Mesothelial cell of epicardium (in vitro differentiated cells): Measurements from ENCODE around the gene CEACAM1. TPM values are rescaled to one million over a fixed set of nuclear protein-coding genes. Genes with fewer than 3 reads are reported as not detected.

Experiments
- DNase-seq, 2 experiments: peaks; one replicate each; pipeline ENCODE4 v3.0.0; 2021; ENCODE audit warnings: low spot score in 2 of 2; ENCODE audit not compliant: unreplicated experiment in 2 of 2
- H3K27ac Mint-ChIP-seq: 2 replicates; pipeline ENCODE4 v1.8.0; 2021; ENCODE audit warnings: mixed read lengths
- H3K27me3 Mint-ChIP-seq: 2 replicates; pipeline ENCODE4 v1.8.0; 2021; ENCODE audit warnings: low read depth, mixed read lengths
- H3K36me3 Mint-ChIP-seq: 2 replicates; pipeline ENCODE4 v1.8.0; 2021; ENCODE audit warnings: mixed read lengths
- H3K4me1 Mint-ChIP-seq: 2 replicates; pipeline ENCODE4 v1.8.0; 2021; ENCODE audit warnings: mixed read lengths
- H3K4me3 Mint-ChIP-seq: 2 replicates; pipeline ENCODE4 v1.8.0; 2021; ENCODE audit warnings: mild to moderate bottlenecking, moderate library complexity, mixed read lengths
- H3K9me3 Mint-ChIP-seq: 2 replicates; pipeline ENCODE4 v1.8.0; 2021; ENCODE audit warnings: mixed read lengths
- CTCF ChIP-seq: fragments of 200-600 bp; sonication (generic); IDR thresholded peaks from one replicate; pipeline ENCODE4 v1.5.0; 2021; ENCODE audit warnings: antibody characterized with exemption; ENCODE audit not compliant: unreplicated experiment
- total RNA-seq: library from RNA; stranded (reverse); gene quantifications from 3 replicates; pipeline ENCODE4 v1.2.1, GENCODE V29; 2021

CEACAM1 gene
- total RNA-seq, 1 donor from 2014 or later: 1.3 TPM

- no peak for TF ChIP-seq CTCF
- Mint-ChIP-seq H3K36me3 (no peaks in the 10 kb centered on the region), H3K27me3 (peaks cover 6% of the 10 kb centered on the region), H3K9me3 (no peaks in the 10 kb centered on the region), H3K4me1 (peaks cover 5% of the 10 kb centered on the region), H3K27ac (no peak overlapping the region), H3K4me3 (no peak overlapping the region)
- DNase-seq: no peak
Measured at GRCh38 chr19:42479736-42480135, 48.5 kb downstream of the CEACAM1 start.

GRCh38 chr19:42478765-42479311, 49.4 kb downstream of the CEACAM1 start:
- DNase-seq: no peak
- Mint-ChIP-seq H3K36me3 (no peaks in the 10 kb centered on the region), H3K4me3 (no peak overlapping the region), H3K27me3 (peaks cover 8% of the 10 kb centered on the region), H3K9me3 (no peaks in the 10 kb centered on the region), H3K27ac (no peak overlapping the region), H3K4me1 (peaks cover 5% of the 10 kb centered on the region)
- TF ChIP-seq CTCF: no peak

GRCh38 chr19:42477933-42478332, 50.3 kb downstream of the CEACAM1 start:
- no peak for DNase-seq
- no peak for TF ChIP-seq CTCF
- H3K36me3 Mint-ChIP-seq: no peaks in the 10 kb centered on the region
- no peak overlapping the region for H3K27ac Mint-ChIP-seq
- no peaks in the 10 kb centered on the region for H3K9me3 Mint-ChIP-seq
- H3K27me3 Mint-ChIP-seq: peaks cover 14% of the 10 kb centered on the region
- H3K4me3 Mint-ChIP-seq: no peak overlapping the region
- peaks cover 7% of the 10 kb centered on the region for H3K4me1 Mint-ChIP-seq

GRCh38 chr19:42477117-42477516, 51.2 kb downstream of the CEACAM1 start:
- no peak for DNase-seq
- peaks cover 19% of the 10 kb centered on the region for H3K27me3 Mint-ChIP-seq
- TF ChIP-seq CTCF: no peak
- peaks cover 7% of the 10 kb centered on the region for H3K4me1 Mint-ChIP-seq
- H3K4me3 Mint-ChIP-seq: no peak overlapping the region
- no peak overlapping the region for H3K27ac Mint-ChIP-seq
- H3K36me3 Mint-ChIP-seq: no peaks in the 10 kb centered on the region
- H3K9me3 Mint-ChIP-seq: no peaks in the 10 kb centered on the region

- no peak overlapping the region for H3K4me3 Mint-ChIP-seq
- peaks cover 2% of the 10 kb centered on the region for H3K4me1 Mint-ChIP-seq
- no peak for TF ChIP-seq CTCF
- no peak overlapping the region for H3K27ac Mint-ChIP-seq
- no peak for DNase-seq
- no peaks in the 10 kb centered on the region for H3K36me3 Mint-ChIP-seq
- H3K9me3 Mint-ChIP-seq: no peaks in the 10 kb centered on the region
- peaks cover 19% of the 10 kb centered on the region for H3K27me3 Mint-ChIP-seq
Measured at GRCh38 chr19:42475366-42475765, 52.9 kb downstream of the CEACAM1 start.

- DNase-seq: no peak
- Mint-ChIP-seq H3K36me3 (no peaks in the 10 kb centered on the region), H3K9me3 (no peaks in the 10 kb centered on the region), H3K27me3 (peaks cover 19% of the 10 kb centered on the region), H3K4me3 (no peak overlapping the region), H3K27ac (no peak overlapping the region), H3K4me1 (peaks cover 2% of the 10 kb centered on the region)
- TF ChIP-seq CTCF: no peak
Measured at GRCh38 chr19:42474743-42475142, 53.5 kb downstream of the CEACAM1 start.
